ENCODE results near the gene MUC4.

Gene MUC4

GRCh38 chr3:195708626-195709481 lies 102.9 kb downstream of the MUC4 start:
- Histone ChIP-seq H3K27ac (replicated peaks) (no peak overlapping the region), H3K4me3 (replicated peaks; ENCODE audit: insufficient read depth, low read length) (no peak overlapping the region), H3K27me3 (ENCODE audit: insufficient read depth, poor library complexity, severe bottlenecking) (no peaks in the 10 kb centered on the region)
- TF ChIP-seq SPI1 (IDR thresholded peaks at IDR 0.05; ENCODE audit: borderline replicate concordance, low read depth) (no peak), CTCF (IDR thresholded peaks at IDR 0.05; ENCODE audit: insufficient read depth, low read length) (no peak), REST (IDR thresholded peaks at IDR 0.05; ENCODE audit: insufficient replicate concordance, low read depth) (no peak), GABPA (IDR thresholded peaks at IDR 0.05; ENCODE audit: low read depth) (no peak), POLR2AphosphoS5 (IDR thresholded peaks at IDR 0.05; ENCODE audit: low read depth) (no peak)
- DNase-seq (ENCODE audit: low read depth in 1 of 2, low spot score in 1 of 2) = no peak

- TF ChIP-seq REST (IDR thresholded peaks at IDR 0.05; ENCODE audit: insufficient replicate concordance, low read depth) = no peak
- peak; percentile 35; the same call in 1 of the 2 replicates for TF ChIP-seq SPI1 (IDR thresholded peaks at IDR 0.05; ENCODE audit: borderline replicate concordance, low read depth)
- TF ChIP-seq POLR2AphosphoS5 (IDR thresholded peaks at IDR 0.05; ENCODE audit: low read depth) = no peak
- no peaks in the 10 kb centered on the region for H3K27me3 ChIP-seq (ENCODE audit: insufficient read depth, poor library complexity, severe bottlenecking)
- peak in 1 of 2 experiments; percentile 44 for DNase-seq (ENCODE audit: low read depth in 1 of 2, low spot score in 1 of 2)
- H3K27ac ChIP-seq (replicated peaks) = no peak overlapping the region
- no peak overlapping the region for H3K4me3 ChIP-seq (replicated peaks; ENCODE audit: insufficient read depth, low read length)
These were observed 103.7 kb downstream of the MUC4 start for GRCh38 chr3:195708061-195708460.

- TF ChIP-seq CTCF (IDR thresholded peaks at IDR 0.05; ENCODE audit: insufficient read depth, low read length) (no peak), REST (IDR thresholded peaks at IDR 0.05; ENCODE audit: insufficient replicate concordance, low read depth) (no peak), POLR2AphosphoS5 (IDR thresholded peaks at IDR 0.05; ENCODE audit: low read depth) (no peak), GABPA (IDR thresholded peaks at IDR 0.05; ENCODE audit: low read depth) (no peak), SPI1 (IDR thresholded peaks at IDR 0.05; ENCODE audit: borderline replicate concordance, low read depth) (no peak)
- Histone ChIP-seq H3K4me3 (replicated peaks; ENCODE audit: insufficient read depth, low read length) (no peak overlapping the region), H3K27me3 (ENCODE audit: insufficient read depth, poor library complexity, severe bottlenecking) (no peaks in the 10 kb centered on the region), H3K27ac (replicated peaks) (no peak overlapping the region)
- DNase-seq (ENCODE audit: low read depth in 1 of 2, low spot score in 1 of 2) = no peak
These were observed 106.4 kb downstream of the MUC4 start for GRCh38 chr3:195705081-195705991.
